ELR (cell line): ENCODE results near the gene TSPAN33.
"Not testable (repeated sequence)": the region's sequence is repeated elsewhere in the genome, so short reads cannot be mapped to it uniquely, and the experiment has no call there.

Experiments used
- DNase-seq: peaks from one replicate; pipeline ENCODE4 v3.0.0-alpha.2; 2015; ENCODE audit warnings: low read depth

TSPAN33 gene

DNA sequence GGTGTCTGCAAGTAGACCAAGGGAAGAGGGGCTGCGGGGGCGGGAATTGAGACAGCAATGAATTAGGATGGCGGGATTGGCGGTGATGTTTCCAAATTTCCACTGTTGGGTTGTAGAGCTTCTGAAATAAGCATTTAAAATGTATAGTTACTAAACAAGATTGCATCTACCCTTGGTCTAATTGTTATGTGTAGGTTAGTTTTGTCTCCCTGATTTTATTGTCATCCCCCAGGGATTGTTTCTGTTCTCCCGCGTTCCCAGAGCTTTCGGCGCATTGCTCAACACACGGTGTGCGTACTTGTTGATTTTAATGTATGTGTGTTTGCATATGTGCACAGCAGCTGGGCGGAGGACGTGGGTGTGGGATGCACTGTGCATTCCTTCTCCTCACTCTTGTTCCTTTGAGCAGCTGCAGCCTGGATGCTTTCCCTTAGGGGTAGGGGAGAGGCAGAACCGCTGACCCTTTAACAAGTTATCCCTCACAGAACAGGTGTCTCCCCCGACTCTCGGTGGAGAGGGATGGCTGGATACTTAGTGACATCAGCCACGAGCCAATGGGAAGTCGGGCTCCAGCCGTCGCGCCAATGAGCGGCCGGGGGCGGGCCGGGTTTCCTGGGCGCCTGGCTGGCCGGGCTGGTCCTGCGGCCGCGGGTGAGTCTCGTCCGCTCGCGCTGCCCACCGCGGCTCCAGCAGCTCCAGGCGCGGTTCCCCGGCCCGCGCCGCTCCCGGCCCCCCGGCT is at the start of gene TSPAN33:
TSPAN33 (plus strand) TSS at position 613 of the 739 bp plus-strand sequence. CDS start 274 bp downstream, outside the sequence.
- peak; percentile 73 for DNase-seq

- no peak for DNase-seq
Measured at GRCh38 chr7:129095258-129095657, 49.2 kb upstream of the TSPAN33 start.

DNA sequence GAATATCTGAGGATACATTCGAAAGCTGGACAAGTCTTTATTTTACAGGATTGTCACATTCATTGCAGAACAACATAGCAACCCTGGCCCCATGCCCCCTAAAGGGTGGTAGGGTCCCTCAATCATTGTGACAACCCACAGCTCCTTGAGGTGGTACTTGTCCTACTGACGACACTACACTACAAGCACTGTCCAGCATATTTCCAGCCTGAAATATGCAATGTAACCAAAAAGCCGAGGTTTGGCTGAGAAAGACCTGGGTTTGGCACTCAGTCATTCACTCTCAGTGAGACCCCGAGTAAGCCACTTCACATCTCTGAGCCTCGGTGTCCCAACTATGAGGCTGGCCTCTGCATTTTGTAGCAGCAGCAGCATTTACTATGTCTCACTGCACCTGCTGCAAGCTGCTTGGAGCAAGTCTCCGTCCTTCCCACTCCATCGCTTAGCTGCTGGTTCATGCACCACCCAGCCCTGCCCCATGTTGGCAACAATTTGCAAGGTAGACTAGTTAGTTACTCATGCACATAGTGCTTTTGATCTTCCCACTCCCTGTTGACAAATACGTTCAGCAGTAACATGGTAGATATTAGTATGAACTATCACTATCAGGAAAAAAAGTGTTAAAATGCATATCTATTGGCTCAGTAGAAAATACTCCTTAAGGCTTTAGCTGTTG is 46.0 kb upstream of the TSPAN33 start:
- peak; percentile 8 for DNase-seq

GRCh38 chr7:129100827-129101166 is 43.7 kb upstream of the TSPAN33 start:
- DNase-seq, result no peak

DNA sequence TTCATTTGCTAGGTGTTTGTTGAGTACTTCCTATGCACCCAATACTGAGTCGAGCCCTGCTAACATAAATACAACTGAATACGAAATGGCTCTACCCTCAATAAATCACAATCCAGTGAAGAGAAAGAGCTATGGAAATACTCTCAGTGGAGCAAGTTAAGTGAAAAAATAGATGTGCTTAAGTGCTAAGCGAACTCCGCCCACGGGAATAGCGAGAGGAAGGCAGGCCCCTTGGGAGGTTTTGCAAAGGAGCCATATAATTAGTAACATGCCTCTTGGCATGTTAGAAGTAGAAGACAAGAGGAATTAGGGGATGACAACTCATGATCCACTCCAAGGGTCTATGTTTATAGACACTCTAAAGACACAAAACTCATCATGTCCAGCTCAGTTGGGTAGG is 42.8 kb upstream of the TSPAN33 start:
- DNase-seq, result no peak

DNA sequence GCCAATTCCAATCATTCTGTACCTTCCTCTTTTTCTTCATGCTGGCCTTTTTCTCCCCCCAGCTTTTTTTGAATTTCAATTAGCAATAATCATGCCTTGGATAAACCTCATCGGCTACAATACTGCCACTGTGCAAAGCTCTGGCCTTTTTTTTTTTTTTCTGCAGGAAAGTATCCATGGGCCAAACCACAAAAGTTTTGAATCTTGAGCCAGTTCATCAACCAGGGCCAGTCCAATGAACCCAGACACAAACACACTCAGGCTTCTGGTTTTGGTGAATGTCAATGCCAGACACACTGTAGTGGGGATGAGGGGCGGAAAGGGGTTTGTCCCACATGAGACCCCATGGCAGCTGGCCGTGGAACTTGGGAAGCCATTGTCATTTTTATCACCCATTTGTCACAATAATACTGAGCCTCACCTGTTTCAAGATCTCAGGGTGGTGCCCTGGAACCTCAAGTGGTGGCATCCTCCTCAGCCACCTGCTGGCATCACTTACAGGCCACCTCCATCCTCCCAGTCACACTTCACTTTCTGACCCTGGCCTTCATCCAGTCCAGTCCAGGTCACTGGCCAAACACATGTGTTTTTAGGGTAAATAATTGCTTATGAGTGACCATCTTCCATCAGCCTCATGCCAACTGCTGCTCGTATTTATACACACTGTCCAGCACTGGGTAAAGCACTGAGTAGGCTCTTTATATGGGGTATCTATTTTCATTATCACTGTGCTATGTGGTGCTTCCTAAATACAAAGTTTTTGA is 40.8 kb upstream of the TSPAN33 start:
- DNase-seq, result no peak

- peak; percentile 23 for DNase-seq
Measured at GRCh38 chr7:129108581-129108980, 35.9 kb upstream of the TSPAN33 start.

DNA sequence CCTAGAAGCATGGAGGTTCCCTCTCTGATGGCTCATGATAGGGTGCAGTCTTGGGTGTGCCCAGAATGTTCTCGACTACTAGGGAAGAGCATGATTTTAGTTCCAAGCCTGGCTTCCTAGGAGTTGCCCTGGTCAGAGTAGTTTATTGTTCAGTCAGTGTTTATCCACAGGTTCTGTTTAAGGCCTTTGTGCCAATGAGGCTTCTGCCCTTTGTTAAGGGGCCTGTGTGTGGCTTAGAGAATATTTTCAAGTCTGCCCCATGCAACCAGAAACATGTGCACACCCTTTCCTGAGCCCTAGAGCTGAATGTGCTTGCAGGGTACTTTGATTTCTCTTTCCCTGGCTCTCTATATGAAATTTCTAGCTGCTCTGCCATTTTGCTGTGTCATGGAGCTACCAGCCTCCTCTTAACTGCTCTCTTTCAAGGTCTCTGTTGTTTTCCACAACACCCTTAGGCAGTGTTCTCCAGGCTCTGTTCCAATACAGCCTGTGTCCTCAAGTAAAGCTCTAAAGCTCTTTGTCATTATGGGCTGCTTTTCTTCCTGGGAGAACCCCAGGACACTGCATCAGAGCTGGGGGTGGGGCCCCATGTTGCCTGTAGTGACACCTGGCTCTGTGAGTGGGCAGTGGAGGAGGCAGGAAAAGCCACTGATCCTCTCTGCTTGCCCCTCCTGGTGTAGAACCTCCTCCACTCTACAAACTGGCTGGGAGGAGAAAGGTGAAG is 34.1 kb upstream of the TSPAN33 start:
- no peak for DNase-seq

GRCh38 chr7:129110982-129111376 is 33.5 kb upstream of the TSPAN33 start:
- no peak for DNase-seq

GRCh38 chr7:129115676-129116075 is 28.8 kb upstream of the TSPAN33 start:
- DNase-seq, result no peak

- no peak for DNase-seq
Measured at GRCh38 chr7:129118182-129118581, 26.3 kb upstream of the TSPAN33 start.

DNA sequence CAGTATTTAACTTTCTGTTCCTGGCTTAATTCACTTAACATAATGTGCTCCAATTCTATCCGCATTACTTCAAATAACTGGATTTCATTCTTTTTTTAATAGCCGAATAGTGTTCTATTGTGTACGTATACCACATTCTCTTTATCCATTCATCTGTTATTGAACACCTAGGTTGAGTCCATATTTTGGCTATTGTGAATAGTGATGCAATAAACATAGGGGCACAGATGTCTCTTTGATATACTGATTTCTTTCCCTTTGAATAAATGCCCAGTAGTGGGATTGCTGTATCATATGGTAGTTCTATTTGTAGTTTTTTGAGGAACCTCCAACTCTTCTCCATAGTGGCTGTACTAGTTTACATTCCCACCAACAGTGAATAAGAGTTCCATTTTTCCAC is 25.5 kb upstream of the TSPAN33 start:
- DNase-seq, result no peak

GRCh38 chr7:129121501-129122077 is 22.9 kb upstream of the TSPAN33 start:
- not testable (repeated sequence) for DNase-seq

GRCh38 chr7:129122078-129122750 is 22.3 kb upstream of the TSPAN33 start:
- no peak for DNase-seq

GRCh38 chr7:129122751-129123509 is 21.6 kb upstream of the TSPAN33 start:
- no peak for DNase-seq

DNA sequence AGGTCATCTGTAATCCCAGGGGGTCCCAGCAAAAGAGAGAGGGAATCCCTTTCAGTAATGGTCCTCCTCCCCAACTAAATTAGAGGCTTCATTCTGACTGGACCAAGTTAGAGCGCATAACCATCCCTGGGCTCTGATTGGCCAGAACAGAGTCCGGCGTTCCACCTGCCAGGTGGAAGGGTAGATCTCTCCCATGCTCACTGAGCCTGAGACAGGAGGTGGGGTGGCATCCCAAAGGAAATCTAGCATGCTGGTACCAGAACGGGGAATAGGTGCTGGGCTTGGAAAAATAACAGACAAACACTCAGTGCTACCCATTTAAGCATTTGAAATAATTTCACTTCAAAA is 21.0 kb upstream of the TSPAN33 start:
- DNase-seq, result no peak

- DNase-seq, result no peak
Measured at GRCh38 chr7:129126314-129126713, 18.2 kb upstream of the TSPAN33 start.

DNA sequence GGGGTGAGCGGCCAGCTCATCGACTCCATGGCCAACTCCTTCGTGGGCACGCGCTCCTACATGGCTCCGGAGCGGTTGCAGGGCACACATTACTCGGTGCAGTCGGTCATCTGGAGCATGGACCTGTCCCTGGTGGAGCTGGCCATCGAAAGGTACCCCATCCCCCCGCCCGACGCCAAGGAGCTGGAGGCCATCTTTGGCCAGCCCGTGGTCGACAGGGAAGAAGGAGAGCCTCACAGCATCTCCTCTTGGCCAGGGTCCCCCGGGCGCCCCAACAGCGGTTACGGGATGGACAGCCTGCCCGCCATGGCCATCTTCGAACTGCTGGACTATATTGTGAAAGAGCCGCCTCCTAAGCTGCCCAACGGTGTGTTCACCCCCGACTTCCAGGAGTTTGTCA is 17.4 kb upstream of the TSPAN33 start:
- no peak for DNase-seq

- no peak for DNase-seq
Measured at GRCh38 chr7:129127601-129128000, 16.9 kb upstream of the TSPAN33 start.

DNA sequence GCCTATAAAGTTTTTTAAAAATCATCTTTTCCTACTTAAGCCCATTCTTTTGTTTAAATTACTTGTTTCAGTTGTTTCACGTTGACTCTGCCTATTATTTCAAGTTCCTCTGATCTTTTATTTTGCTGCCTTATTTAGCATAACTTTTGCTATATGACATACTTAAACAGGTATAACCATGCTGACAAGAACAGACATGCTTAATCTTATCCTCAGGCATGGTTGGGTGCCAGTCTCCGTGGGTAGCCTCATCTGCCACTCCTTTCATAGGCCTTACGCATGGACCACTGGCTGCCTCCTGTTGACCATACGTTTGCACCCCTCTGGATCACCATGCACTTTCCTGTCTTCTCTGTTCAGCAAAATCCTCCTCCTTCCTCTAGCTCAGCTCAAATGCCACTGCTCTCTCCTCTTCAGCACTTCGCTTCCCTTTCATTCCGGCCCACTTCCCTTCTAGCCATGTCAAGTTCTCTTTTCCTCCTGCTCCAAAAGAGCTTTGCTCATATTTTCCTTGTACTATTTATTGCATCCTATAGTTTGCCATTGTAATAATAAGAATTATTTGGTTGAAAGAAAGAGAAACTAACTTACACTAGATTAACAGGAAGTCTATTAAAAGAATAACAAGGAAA is 10.0 kb upstream of the TSPAN33 start:
- DNase-seq, result no peak
